GM18519 (cell line): Measurements from ENCODE around the gene RTN1.
"Not testable (repeated sequence)": the region's sequence is repeated elsewhere in the genome, so short reads cannot be mapped to it uniquely, and the experiment has no call there.

Experiments
- ATAC-seq: cut with Tn5 transposase; IDR thresholded peaks from one replicate; pipeline ENCODE4 v1.9.1; 2021; ENCODE audit warnings: mild to moderate bottlenecking, moderate library complexity; ENCODE audit not compliant: unreplicated experiment, low FRiP score

RTN1 gene

GRCh38 chr14:59707778-59708561, 162.6 kb downstream of the RTN1 start:
- ATAC-seq: no peak

GRCh38 chr14:59705866-59706265, 164.7 kb downstream of the RTN1 start:
- no peak for ATAC-seq

- no peak for ATAC-seq
Measured at GRCh38 chr14:59705245-59705644, 165.3 kb downstream of the RTN1 start.

- ATAC-seq: no peak
Measured at GRCh38 chr14:59704054-59704645, 166.4 kb downstream of the RTN1 start.

- ATAC-seq: no peak
Measured at GRCh38 chr14:59699442-59699841, 171.1 kb downstream of the RTN1 start.

- ATAC-seq: no peak
Measured at GRCh38 chr14:59698793-59699192, 171.8 kb downstream of the RTN1 start.

- no peak for ATAC-seq
Measured at GRCh38 chr14:59695198-59695597, 175.4 kb downstream of the RTN1 start.

- no peak for ATAC-seq
Measured at GRCh38 chr14:59691266-59691665, 179.3 kb downstream of the RTN1 start.

- ATAC-seq: no peak
Measured at GRCh38 chr14:59690426-59690825, 180.2 kb downstream of the RTN1 start.

GRCh38 chr14:59688224-59689170, 182.1 kb downstream of the RTN1 start:
- ATAC-seq: peak; percentile 99

GRCh38 chr14:59687663-59688062, 182.9 kb downstream of the RTN1 start:
- ATAC-seq: no peak

- no peak for ATAC-seq
Measured at GRCh38 chr14:59679872-59680271, 190.7 kb downstream of the RTN1 start.

GRCh38 chr14:59678352-59678751, 192.2 kb downstream of the RTN1 start:
- ATAC-seq: no peak

GRCh38 chr14:59677771-59678231, 192.8 kb downstream of the RTN1 start:
- ATAC-seq: no peak

- no peak for ATAC-seq
Measured at GRCh38 chr14:59675394-59675793, 195.2 kb downstream of the RTN1 start.

- ATAC-seq: no peak
Measured at GRCh38 chr14:59664741-59665140, 205.8 kb downstream of the RTN1 start.

GRCh38 chr14:59657769-59658168, 212.8 kb downstream of the RTN1 start:
- ATAC-seq: no peak

GRCh38 chr14:59656473-59656872, 214.1 kb downstream of the RTN1 start:
- no peak for ATAC-seq

- ATAC-seq: not testable (repeated sequence)
Measured at GRCh38 chr14:59654131-59654530, 216.4 kb downstream of the RTN1 start.

- not testable (repeated sequence) for ATAC-seq
Measured at GRCh38 chr14:59646832-59647231, 223.7 kb downstream of the RTN1 start.

GRCh38 chr14:59638885-59639284, 231.7 kb downstream of the RTN1 start:
- ATAC-seq: no peak
